Right lobe of liver (tissue), 4 donors: ENCODE measurements around the gene LOXL4.

ENCODE experiments used
- CTCF ChIP-seq, 4 donors: fragments of 200-600 bp in 3 of 4; fragments of 450-650 bp in 1 of 4; IDR thresholded peaks; one replicate each; pipeline versions ENCODE4 v1.5.1 to v1.8.0; 2016 to 2022; ENCODE audit warnings: antibody characterized with exemption in 4 of 4, mild to moderate bottlenecking in 2 of 4
- POLR2A ChIP-seq: fragments of 450-650 bp; IDR thresholded peaks from one replicate; pipeline ENCODE4 v1.6.1; 2017; ENCODE audit warnings: antibody characterized with exemption, mild to moderate bottlenecking
- donor health status: DM: no; HTN: no; CAD: no.
- donor health status: DM: no; HTN: no; CAD: no.
- donor health status: DM: no; HTN: yes; CAD: no.

GRCh38 chr10:98252464-98252863 lies 15.5 kb downstream of the LOXL4 start:
- no peak for TF ChIP-seq CTCF (IDR thresholded peaks at IDR 0.05)
- TF ChIP-seq POLR2A: no peak
